ENCODE measurements around the gene CTIF.
A peak's percentile ranks its signal among the peaks of the same experiment; 100 is the strongest.
"Not testable (repeated sequence)": the region's sequence is repeated elsewhere in the genome, so short reads cannot be mapped to it uniquely, and the experiment has no call there.

The CTIF gene

DNA sequence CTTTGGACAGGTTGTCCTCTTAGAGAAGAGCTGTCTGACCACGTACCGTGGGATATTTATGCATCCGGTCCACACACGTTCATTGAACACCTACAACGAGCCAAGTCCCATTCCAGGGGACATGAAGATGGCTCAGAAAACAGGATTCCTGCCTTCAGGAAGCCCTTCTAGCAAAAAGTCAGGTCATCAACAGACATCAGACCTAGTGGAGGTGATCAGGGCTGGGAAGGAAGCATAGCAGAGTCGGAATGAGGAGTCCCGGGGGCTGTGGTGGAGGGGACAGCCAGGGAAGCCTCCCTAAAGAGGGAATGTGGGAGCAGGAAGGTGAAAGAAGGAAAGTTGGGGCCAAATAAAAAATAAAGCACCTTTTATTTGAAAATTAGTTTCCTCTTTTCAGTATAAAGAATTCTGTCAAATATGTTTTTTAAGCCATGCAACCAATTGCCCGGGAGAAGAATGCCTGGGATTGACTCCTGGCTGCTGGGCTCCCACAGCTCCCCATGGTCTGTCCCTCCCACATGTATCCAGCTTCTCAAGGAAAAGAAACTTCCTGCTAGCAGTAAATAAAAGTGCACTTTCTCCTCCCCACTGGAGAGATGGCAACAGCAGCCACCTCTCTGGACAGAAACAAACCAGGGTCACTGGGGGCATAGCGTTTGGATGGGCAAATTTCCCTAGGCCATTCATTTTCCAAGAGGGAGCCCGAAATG lies 267.1 kb downstream of the CTIF start:
- Mint-ChIP-seq H3K4me3 (no peak overlapping the region), H3K27me3 (no peaks in the 10 kb centered on the region), H3K9me3 (no peaks in the 10 kb centered on the region), H3K36me3 (ENCODE audit: low read depth) (peaks cover 41% of the 10 kb centered on the region), H3K4me1 (ENCODE audit: low read depth) (peaks cover 34% of the 10 kb centered on the region), H3K27ac (no peak overlapping the region)
- intact Hi-C loops (cut with micrococcal nuclease) = no loop called here

DNA sequence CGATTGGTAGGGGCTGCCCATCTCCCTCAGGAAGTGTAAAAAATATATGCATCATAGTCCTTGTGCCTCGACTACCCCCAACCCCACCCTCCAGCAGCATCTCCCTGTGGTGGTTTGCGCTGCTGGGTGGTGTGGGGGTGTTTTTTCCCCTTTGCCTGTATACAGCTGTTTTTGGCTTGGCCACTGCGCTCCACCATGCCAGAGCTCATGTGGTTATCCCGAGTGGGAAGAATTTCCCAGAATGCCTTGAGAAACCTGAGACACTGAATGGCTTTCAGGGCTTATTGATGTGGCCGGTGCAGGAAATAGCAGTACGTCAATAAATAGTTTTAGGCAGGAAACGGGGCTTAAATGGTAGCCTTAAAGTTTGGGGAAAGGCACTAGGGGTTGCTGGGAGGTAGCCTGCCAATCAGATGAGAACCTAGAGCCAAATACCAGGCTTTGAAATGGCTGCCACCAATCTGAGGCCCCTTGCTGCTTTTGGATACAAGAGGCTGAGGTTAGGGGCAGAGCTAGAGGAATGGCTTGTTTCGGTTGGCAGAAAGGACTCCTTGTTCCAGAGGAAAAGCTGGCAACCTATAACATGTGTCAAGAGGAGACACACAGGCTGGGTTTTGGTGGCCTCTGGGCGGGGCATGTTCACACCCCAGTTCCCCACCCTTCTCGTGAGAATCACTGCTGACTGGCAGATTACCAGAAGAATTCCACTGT lies 267.9 kb downstream of the CTIF start:
- Mint-ChIP-seq H3K27ac (peak overlapping the region; percentile 20), H3K4me3 (no peak overlapping the region), H3K4me1 (ENCODE audit: low read depth) (peaks cover 28% of the 10 kb centered on the region), H3K9me3 (no peaks in the 10 kb centered on the region), H3K36me3 (ENCODE audit: low read depth) (peaks cover 41% of the 10 kb centered on the region), H3K27me3 (no peaks in the 10 kb centered on the region)
- intact Hi-C loops (cut with micrococcal nuclease) = no loop called here

DNA sequence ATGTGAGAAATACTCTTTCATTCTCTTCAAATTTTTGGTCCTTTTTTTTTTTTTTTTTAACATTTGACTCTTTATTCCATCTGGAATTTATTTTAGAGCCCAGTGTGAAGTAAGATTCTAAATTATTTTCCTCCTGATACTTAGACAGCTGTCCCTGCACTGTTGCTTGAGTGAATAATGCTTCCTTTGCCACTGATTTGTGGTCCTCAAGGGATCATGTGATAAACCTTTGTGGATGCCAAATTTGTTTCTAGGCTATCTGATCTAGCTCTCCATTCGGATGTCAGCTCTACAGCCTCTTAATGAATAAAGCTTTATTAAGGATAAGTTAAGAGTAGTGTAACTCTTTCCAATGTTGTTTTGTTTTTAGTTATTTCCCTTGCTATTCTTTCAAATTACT lies 269.6 kb downstream of the CTIF start:
- Mint-ChIP-seq H3K4me1 (ENCODE audit: low read depth) (peaks cover 31% of the 10 kb centered on the region), H3K4me3 (no peak overlapping the region), H3K36me3 (ENCODE audit: low read depth) (peaks cover 25% of the 10 kb centered on the region), H3K9me3 (no peaks in the 10 kb centered on the region), H3K27ac (no peak overlapping the region), H3K27me3 (no peaks in the 10 kb centered on the region)
- intact Hi-C loops (cut with micrococcal nuclease) = no loop called here

DNA sequence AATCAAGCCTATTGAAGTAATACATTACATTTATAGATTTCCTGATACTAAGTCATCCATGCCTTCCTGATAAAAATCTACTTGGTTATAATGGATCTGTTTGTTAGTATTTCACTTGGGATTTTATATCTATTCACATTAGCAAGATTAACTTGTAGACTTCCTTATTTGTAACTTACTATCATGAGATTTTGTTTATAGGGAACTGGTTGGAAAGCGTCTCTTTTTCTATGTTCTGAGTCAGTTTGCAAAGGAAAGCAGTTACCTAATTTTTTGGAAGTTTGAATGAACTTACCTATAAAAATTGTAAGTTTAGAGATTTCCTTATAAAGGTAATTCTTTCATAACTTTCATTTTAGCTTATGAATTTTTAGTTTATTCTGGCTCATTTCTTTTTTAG lies 270.5 kb downstream of the CTIF start:
- H3K4me1 Mint-ChIP-seq (ENCODE audit: low read depth) = peaks cover 40% of the 10 kb centered on the region

DNA sequence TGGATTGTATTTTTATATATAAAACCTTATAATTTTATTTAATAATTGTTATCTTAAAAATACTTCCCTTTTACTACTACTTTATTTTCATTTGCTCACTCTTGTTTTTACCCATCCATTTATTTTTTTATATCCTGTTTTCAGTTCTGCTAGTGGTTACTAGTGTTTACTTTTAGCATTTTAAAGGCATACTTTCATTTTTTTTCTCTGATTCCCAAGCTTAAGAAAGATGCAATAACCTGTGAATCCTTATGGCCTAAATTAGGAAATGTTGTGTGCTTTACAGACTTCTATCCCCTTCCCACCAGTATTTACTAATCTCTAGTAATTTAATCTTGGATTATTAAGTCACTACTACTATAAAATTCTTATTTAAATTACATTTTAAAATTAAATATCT lies 272.0 kb downstream of the CTIF start:
- Mint-ChIP-seq H3K27ac (no peak overlapping the region), H3K27me3 (no peaks in the 10 kb centered on the region), H3K9me3 (no peaks in the 10 kb centered on the region), H3K4me3 (no peak overlapping the region), H3K36me3 (ENCODE audit: low read depth) (peaks cover 3% of the 10 kb centered on the region), H3K4me1 (ENCODE audit: low read depth) (peaks cover 46% of the 10 kb centered on the region)
- intact Hi-C loops (cut with micrococcal nuclease) = no loop called here

More for the DNA sequence above, 270.5 kb downstream of the CTIF start:
- intact Hi-C loops (cut with micrococcal nuclease) = no loop called here
- Mint-ChIP-seq H3K4me3 (no peak overlapping the region), H3K36me3 (ENCODE audit: low read depth) (peaks cover 16% of the 10 kb centered on the region), H3K27me3 (no peaks in the 10 kb centered on the region), H3K9me3 (no peaks in the 10 kb centered on the region), H3K27ac (no peak overlapping the region)

DNA sequence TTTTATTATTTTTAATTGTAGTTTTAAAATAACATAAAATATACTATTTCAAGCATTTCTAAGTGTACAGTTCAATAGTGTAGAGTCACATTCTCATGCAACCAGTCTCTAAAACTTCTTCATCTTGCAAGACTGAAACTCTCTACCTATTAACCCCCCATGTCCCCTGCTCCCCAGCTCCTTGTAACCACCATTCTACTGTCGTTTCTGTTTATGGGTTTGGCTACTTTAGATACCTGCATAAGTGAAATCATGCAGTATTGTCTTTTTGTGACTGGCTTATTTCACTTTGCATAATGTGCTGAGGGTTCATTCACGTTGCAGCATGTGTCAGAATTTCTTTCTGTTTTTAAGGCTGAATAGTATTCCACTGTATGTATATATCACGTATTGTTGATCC lies 272.6 kb downstream of the CTIF start:
- intact Hi-C loops (cut with micrococcal nuclease) = no loop called here
- Mint-ChIP-seq H3K4me1 (ENCODE audit: low read depth) (peaks cover 47% of the 10 kb centered on the region), H3K36me3 (ENCODE audit: low read depth) (peaks cover 6% of the 10 kb centered on the region), H3K27ac (no peak overlapping the region), H3K4me3 (no peak overlapping the region), H3K9me3 (no peaks in the 10 kb centered on the region), H3K27me3 (no peaks in the 10 kb centered on the region)

DNA sequence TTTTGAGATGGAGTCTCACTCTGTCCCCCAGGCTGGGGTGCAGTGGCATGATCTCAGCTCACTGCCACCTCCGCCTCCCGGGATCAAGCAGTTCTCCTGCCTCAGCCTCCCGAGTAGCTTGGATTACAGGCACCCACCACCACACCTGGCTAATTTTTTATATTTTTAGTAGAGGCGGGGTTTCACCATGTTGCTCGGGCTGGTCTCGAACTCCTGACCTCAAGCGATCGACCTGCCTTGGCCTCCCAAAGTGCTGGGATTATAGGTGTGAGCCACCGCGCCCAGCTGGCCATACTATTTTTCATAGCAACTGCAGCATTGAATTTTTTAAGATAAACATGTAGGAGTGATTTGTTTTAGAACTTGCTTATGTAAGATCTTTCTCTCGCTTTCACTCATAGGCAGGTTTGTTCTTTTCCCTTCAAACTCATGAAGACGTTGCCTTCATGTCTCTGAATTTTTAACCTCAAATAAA lies 273.2 kb downstream of the CTIF start:
- peaks cover 41% of the 10 kb centered on the region for H3K4me1 Mint-ChIP-seq (ENCODE audit: low read depth)
- H3K27ac Mint-ChIP-seq; H3K27me3 Mint-ChIP-seq; H3K9me3 Mint-ChIP-seq; H3K4me3 Mint-ChIP-seq; intact Hi-C loops (cut with micrococcal nuclease): not testable (repeated sequence)
- H3K36me3 Mint-ChIP-seq (ENCODE audit: low read depth) = peaks cover 12% of the 10 kb centered on the region

DNA sequence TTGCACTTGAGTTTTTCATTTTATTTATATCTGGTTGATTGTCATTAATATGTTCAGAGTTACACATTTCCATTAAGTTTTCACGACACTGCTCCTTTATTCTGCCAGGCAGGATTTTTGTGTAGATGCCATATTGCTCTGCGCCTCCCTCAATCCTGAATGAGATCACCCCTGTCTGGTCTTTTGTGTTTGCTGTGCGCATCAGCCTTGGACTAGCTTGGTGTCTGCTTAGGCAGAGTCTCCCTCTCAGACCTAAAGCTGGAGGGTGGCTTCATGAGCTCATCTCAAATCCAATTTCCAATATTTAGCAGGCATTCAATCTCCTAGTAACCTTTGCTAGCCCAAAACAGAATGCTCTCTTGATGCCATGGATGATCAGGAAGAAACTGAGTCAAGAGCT lies 274.5 kb downstream of the CTIF start:
- Mint-ChIP-seq H3K36me3 (ENCODE audit: low read depth) (peaks cover 25% of the 10 kb centered on the region), H3K4me3 (no peak overlapping the region), H3K9me3 (no peaks in the 10 kb centered on the region), H3K27ac (peak overlapping the region; percentile 77), H3K27me3 (no peaks in the 10 kb centered on the region), H3K4me1 (ENCODE audit: low read depth) (peaks cover 37% of the 10 kb centered on the region)
- intact Hi-C loops (cut with micrococcal nuclease) = no loop called here

DNA sequence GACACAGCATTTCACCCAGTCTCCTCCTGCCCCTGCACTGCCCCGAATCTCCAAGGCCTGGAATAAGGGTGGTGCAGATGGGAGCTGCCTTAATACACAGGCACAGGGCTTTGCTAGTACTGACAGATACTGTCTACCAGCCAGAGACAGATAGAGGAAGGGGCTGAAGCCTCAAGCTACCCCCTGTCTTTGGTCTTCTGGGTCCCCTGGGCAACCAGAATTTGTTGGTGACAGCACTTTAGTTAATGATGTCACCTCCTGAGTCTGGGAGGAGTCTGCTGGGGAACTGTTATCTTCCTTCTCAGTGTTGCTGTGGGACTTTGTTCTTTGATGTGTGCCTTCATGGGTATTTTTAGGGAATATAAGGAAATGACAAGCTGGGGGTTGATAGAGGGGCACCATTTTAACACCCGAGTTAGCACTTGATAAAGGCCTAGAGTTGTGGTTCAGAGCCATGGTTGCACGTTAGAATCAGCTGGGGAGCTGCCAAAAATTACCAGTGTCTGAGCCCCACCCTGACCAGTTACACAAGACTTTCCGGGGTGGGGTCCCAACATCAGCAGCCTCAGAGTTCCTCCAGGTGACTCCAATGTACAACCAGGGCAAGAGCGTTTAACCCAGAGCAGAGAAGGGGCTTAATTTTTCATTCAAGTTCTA lies 275.1 kb downstream of the CTIF start:
- H3K9me3 Mint-ChIP-seq = no peaks in the 10 kb centered on the region
- H3K36me3 Mint-ChIP-seq (ENCODE audit: low read depth) = peaks cover 31% of the 10 kb centered on the region
- no peak overlapping the region for H3K4me3 Mint-ChIP-seq
- peak overlapping the region; percentile 77 for H3K27ac Mint-ChIP-seq
- H3K4me1 Mint-ChIP-seq (ENCODE audit: low read depth) = peaks cover 37% of the 10 kb centered on the region
- no peaks in the 10 kb centered on the region for H3K27me3 Mint-ChIP-seq
- intact Hi-C loops (cut with micrococcal nuclease) = no loop called here

DNA sequence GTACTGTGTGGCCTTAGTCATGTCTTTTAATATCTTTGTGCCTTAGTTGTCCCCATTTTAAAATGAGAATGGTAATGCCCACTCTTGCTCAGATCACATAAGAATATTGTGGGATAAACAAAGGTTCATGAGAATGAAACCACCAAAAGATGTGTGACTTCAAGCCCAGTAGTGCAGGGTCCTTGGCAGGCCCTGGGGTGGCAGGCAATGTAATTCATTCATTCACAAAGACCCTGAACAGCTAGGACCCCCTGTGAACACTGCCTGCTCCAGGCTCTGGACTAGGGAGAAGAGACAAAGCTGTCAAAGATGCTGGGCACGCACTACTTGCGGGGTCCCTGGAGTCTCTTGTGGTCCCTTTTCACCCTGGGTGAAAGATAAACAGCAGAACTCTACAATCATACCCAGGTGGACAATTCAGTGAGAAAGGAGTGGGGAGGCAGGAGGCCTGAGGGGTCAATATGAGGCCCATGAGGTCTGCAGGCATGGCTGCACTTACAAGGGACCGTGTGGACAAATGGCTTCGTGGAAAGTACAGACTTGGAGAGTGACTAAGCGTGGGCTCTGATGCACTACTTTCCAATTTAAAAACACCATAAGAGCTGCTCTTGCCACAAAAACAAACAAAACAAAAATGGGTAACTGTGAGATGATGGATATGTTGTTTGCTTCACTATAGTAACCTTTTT lies 275.8 kb downstream of the CTIF start:
- Mint-ChIP-seq H3K27ac (peak overlapping the region; percentile 77), H3K27me3 (no peaks in the 10 kb centered on the region), H3K36me3 (ENCODE audit: low read depth) (peaks cover 38% of the 10 kb centered on the region), H3K4me1 (ENCODE audit: low read depth) (peaks cover 37% of the 10 kb centered on the region), H3K9me3 (no peaks in the 10 kb centered on the region), H3K4me3 (no peak overlapping the region)
- intact Hi-C loops (cut with micrococcal nuclease) = no loop called here

DNA sequence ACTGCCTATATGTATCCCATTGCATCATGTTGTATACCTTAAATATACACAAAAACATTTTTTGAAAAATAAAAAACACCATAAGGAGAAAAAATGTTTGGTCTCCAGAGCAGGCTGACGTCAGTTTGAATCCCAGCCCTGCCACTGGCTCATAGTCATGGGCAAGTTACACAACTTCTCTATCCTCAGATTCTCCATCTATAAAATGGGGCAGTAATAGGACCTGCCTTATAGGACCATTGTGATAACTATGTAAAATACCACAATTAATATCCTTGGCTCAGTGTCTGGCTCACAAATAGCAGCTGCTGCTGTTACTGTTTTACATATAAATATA lies 276.3 kb downstream of the CTIF start:
- Mint-ChIP-seq H3K4me3 (no peak overlapping the region), H3K27me3 (no peaks in the 10 kb centered on the region), H3K36me3 (ENCODE audit: low read depth) (peaks cover 43% of the 10 kb centered on the region), H3K27ac (peak overlapping the region; percentile 77), H3K4me1 (ENCODE audit: low read depth) (peaks cover 37% of the 10 kb centered on the region), H3K9me3 (no peaks in the 10 kb centered on the region)
- intact Hi-C loops (cut with micrococcal nuclease) = no loop called here

DNA sequence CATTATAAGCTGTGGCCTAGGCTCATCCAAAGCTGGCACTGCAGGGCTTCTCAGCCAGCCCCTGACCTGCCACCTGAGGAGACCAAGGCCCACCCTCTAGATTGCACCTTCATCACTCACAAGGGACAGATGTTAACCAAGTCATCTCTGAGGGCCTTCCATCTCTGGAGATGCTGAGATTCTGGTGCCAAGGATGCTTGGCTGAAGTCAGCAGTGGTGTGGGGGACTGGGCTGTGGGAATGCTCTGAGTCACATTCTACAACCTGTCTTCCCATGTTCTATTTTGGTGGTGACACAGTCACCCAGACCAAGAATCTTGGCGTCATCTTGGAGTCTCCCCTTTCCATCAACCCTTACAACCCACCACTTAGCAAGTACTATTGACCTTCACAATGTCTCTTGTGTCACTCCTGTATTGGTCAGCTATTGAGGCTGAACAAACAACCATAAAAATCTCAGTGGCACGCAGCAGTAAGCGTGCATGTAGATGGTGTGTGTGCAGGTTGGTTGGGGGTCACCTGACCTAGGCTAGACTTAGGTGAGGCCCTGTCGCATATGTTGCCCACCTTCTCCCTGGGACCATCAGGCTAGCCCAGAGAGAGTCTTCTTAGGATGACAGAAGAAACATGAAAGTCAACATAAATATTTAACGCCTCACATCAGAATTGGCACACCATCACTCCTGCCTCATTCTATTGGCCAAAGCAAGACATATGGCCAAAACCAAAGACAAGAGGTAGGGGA lies 276.9 kb downstream of the CTIF start:
- Mint-ChIP-seq H3K27me3 (no peaks in the 10 kb centered on the region), H3K4me3 (no peak overlapping the region), H3K27ac (peak overlapping the region; percentile 28), H3K4me1 (ENCODE audit: low read depth) (peaks cover 39% of the 10 kb centered on the region), H3K9me3 (no peaks in the 10 kb centered on the region), H3K36me3 (ENCODE audit: low read depth) (peaks cover 49% of the 10 kb centered on the region)
- intact Hi-C loops (cut with micrococcal nuclease) = no loop called here

DNA sequence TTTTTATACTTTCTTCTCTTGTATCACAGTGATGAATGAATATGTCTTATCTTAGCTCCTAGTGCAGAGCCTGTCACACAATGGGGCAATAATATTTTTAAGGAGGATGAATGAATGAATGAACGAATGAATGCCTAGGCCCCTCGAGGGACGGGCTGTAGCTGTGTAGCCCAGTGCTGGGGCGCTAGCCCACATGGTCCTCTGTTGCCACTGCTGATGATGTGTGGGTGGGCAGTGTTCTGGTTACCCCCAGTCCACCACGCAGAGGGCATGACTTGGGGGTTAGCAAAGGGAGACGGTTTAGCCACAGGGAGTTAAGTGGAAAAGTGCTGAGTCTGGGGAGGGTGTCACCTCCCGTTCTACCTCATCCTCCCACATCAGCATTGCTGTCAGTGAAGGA lies 277.7 kb downstream of the CTIF start:
- Mint-ChIP-seq H3K27me3 (no peaks in the 10 kb centered on the region), H3K27ac (no peak overlapping the region)
- intact Hi-C loops (cut with micrococcal nuclease) = no loop called here

More for the DNA sequence above, 277.7 kb downstream of the CTIF start:
- Mint-ChIP-seq H3K4me3 (no peak overlapping the region), H3K4me1 (ENCODE audit: low read depth) (peaks cover 43% of the 10 kb centered on the region), H3K9me3 (no peaks in the 10 kb centered on the region), H3K36me3 (ENCODE audit: low read depth) (peaks cover 55% of the 10 kb centered on the region)
